ENCODE measurements around the gene IPCEF1. TPM values are rescaled to one million over a fixed set of nuclear protein-coding genes. Genes with fewer than 3 reads are reported as not detected.
"Not testable (repeated sequence)": the region's sequence is repeated elsewhere in the genome, so short reads cannot be mapped to it uniquely, and the experiment has no call there.

Gene IPCEF1
- total RNA-seq, 3 donors from 2014 or later: 1.8 to 3.4 (median 2.3) TPM

- no peak overlapping the region for H3K4me3 ChIP-seq
- no peaks in the 10 kb centered on the region for H3K36me3 ChIP-seq (ENCODE audit: low read depth)
- ATAC-seq (no peak), DNase-seq (no peak)
- intact Hi-C loops (cut with DNase I, micrococcal nuclease): no loop called here
- no peaks in the 10 kb centered on the region for H3K4me1 ChIP-seq (ENCODE audit: low read depth)
- no peak for TF ChIP-seq CTCF (IDR thresholded peaks at IDR 0.05)
- H3K9me3 ChIP-seq: no peaks in the 10 kb centered on the region
Observed at GRCh38 chr6:154306696-154307095, 49.9 kb downstream of the IPCEF1 start.

GRCh38 chr6:154304191-154304590, 52.4 kb downstream of the IPCEF1 start:
- Histone ChIP-seq H3K4me3 (no peak overlapping the region), H3K36me3 (ENCODE audit: low read depth) (no peaks in the 10 kb centered on the region), H3K9me3 (no peaks in the 10 kb centered on the region), H3K4me1 (ENCODE audit: low read depth) (no peaks in the 10 kb centered on the region)
- DNase-seq: no peak
- intact Hi-C loops (cut with DNase I, micrococcal nuclease): no loop called here
- no peak for ATAC-seq
- TF ChIP-seq CTCF (IDR thresholded peaks at IDR 0.05): no peak

- H3K9me3 ChIP-seq; intact Hi-C loops (cut with DNase I, micrococcal nuclease); H3K36me3 ChIP-seq (ENCODE audit: low read depth); ATAC-seq; DNase-seq; H3K4me1 ChIP-seq (ENCODE audit: low read depth); H3K4me3 ChIP-seq: not testable (repeated sequence)
Observed at GRCh38 chr6:154303642-154304041, 53.0 kb downstream of the IPCEF1 start.

- ATAC-seq (peak; percentile 67), DNase-seq (peak in 1 of 3 donors; percentile 40)
- TF ChIP-seq CTCF (IDR thresholded peaks at IDR 0.05): no peak
- H3K36me3 ChIP-seq (ENCODE audit: low read depth): no peaks in the 10 kb centered on the region
- intact Hi-C loops (cut with DNase I, micrococcal nuclease): no loop called here
- H3K4me1 ChIP-seq (ENCODE audit: low read depth): peaks cover 9% of the 10 kb centered on the region
- no peaks in the 10 kb centered on the region for H3K9me3 ChIP-seq
- no peak overlapping the region for H3K4me3 ChIP-seq
Observed at GRCh38 chr6:154301839-154302752, 54.5 kb downstream of the IPCEF1 start.

- intact Hi-C loops (cut with DNase I, micrococcal nuclease): no loop called here
Observed at GRCh38 chr6:154301086-154301625, 55.4 kb downstream of the IPCEF1 start.

More at GRCh38 chr6:154301086-154301625, 55.4 kb downstream of the IPCEF1 start:
- no peaks in the 10 kb centered on the region for H3K9me3 ChIP-seq
- peaks cover 9% of the 10 kb centered on the region for H3K4me1 ChIP-seq (ENCODE audit: low read depth)
- no peak overlapping the region for H3K4me3 ChIP-seq
- no peak for ATAC-seq
- no peak for DNase-seq
- H3K36me3 ChIP-seq (ENCODE audit: low read depth): no peaks in the 10 kb centered on the region
- TF ChIP-seq CTCF (IDR thresholded peaks at IDR 0.05): no peak
